DND-41 (cell line): ENCODE data around the gene SORL1-AS1.

ENCODE experiments used
- EZH2 ChIP-seq: IDR thresholded peaks from 3 replicates; pipeline ENCODE4 v1.6.1; 2012; ENCODE audit warnings: borderline replicate concordance, low read depth, mild to moderate bottlenecking, moderate library complexity, low read length, inconsistent platforms; ENCODE audit not compliant: severe bottlenecking
- TF ChIP-seq, protein P1 (sequence below): IDR thresholded peaks from 2 replicates; pipeline ENCODE4 v1.5.1; 2012; ENCODE audit warnings: borderline replicate concordance, low read length, moderate library complexity, mild to moderate bottlenecking; ENCODE audit not compliant: poor library complexity, severe bottlenecking; ENCODE audit errors: extremely low read depth

GRCh38 chr11:121408830-121409229, 43.9 kb downstream of the SORL1-AS1 start:
- TF ChIP-seq EZH2 = no peak
- TF ChIP-seq, protein P1, sequence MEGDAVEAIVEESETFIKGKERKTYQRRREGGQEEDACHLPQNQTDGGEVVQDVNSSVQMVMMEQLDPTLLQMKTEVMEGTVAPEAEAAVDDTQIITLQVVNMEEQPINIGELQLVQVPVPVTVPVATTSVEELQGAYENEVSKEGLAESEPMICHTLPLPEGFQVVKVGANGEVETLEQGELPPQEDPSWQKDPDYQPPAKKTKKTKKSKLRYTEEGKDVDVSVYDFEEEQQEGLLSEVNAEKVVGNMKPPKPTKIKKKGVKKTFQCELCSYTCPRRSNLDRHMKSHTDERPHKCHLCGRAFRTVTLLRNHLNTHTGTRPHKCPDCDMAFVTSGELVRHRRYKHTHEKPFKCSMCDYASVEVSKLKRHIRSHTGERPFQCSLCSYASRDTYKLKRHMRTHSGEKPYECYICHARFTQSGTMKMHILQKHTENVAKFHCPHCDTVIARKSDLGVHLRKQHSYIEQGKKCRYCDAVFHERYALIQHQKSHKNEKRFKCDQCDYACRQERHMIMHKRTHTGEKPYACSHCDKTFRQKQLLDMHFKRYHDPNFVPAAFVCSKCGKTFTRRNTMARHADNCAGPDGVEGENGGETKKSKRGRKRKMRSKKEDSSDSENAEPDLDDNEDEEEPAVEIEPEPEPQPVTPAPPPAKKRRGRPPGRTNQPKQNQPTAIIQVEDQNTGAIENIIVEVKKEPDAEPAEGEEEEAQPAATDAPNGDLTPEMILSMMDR = no peak
